HepG2 (cell line): ENCODE data around the gene SECISBP2L. TPM values are rescaled to one million over a fixed set of nuclear protein-coding genes. Genes with fewer than 3 reads are reported as not detected.

Source experiments
- AKNA ChIP-seq: sonication (generic); formaldehyde crosslinking; IDR thresholded peaks from 2 replicates; pipeline ENCODE4 v1.4.0; 2020; ENCODE audit warnings: missing genetic modification reagents, borderline replicate concordance
- ATF6 ChIP-seq: sonication (generic); formaldehyde crosslinking; conservative IDR thresholded peaks from 2 replicates; pipeline ENCODE4 v1.4.0; 2020; ENCODE audit warnings: missing genetic modification reagents
- CEBPB ChIP-seq: IDR thresholded peaks from 2 replicates; pipeline ENCODE4 v1.6.1; 2011; ENCODE audit warnings: low read depth, low read length, improper control_type of control experiment, borderline replicate concordance
- HMGXB4 ChIP-seq, 2 experiments: sonication (generic) in 1 of 2; formaldehyde crosslinking in 1 of 2; IDR thresholded peaks; 2 replicates each; pipeline versions ENCODE4 v1.4.0 to v1.6.1; 2018 to 2020; ENCODE audit warnings: missing genetic modification reagents in 2 of 2, borderline replicate concordance in 1 of 2, low read depth in 1 of 2, mild to moderate bottlenecking in 1 of 2, missing biosample characterization in 1 of 2
- ISL2 ChIP-seq: sonication (generic); formaldehyde crosslinking; IDR thresholded peaks from 2 replicates; pipeline ENCODE4 v1.5.0; 2020; ENCODE audit warnings: missing genetic modification reagents
- JARID2 ChIP-seq: sonication (generic); formaldehyde crosslinking; IDR thresholded peaks from 2 replicates; pipeline ENCODE4 v1.8.1; 2023; ENCODE audit warnings: missing genetic modification reagents, inconsistent platforms; ENCODE audit not compliant: insufficient replicate concordance
- KLF9 ChIP-seq: IDR thresholded peaks from 2 replicates; pipeline ENCODE4 v1.6.1; 2016; ENCODE audit warnings: low read depth
- PLSCR1 ChIP-seq: sonication (generic); formaldehyde crosslinking; IDR thresholded peaks from 2 replicates; pipeline ENCODE4 v1.5.0; 2020; ENCODE audit warnings: missing genetic modification reagents, mild to moderate bottlenecking, borderline replicate concordance
- THAP8 ChIP-seq: sonication (generic); formaldehyde crosslinking; IDR thresholded peaks from 2 replicates; pipeline ENCODE4 v1.5.1; 2020; ENCODE audit warnings: missing genetic modification reagents, mild to moderate bottlenecking, borderline replicate concordance
- ZBTB1 ChIP-seq: sonication (generic); formaldehyde crosslinking; IDR thresholded peaks from 2 replicates; pipeline ENCODE4 v1.4.0; 2020; ENCODE audit warnings: missing genetic modification reagents, borderline replicate concordance
- ZNF264 ChIP-seq: sonication (generic); formaldehyde crosslinking; IDR thresholded peaks from 2 replicates; pipeline ENCODE4 v1.4.0; 2020; ENCODE audit warnings: missing genetic modification reagents
- ZSCAN21 ChIP-seq: sonication (generic); formaldehyde crosslinking; IDR thresholded peaks from 2 replicates; pipeline ENCODE4 v1.8.0; 2022; ENCODE audit warnings: mild to moderate bottlenecking, missing genetic modification reagents, moderate library complexity, borderline replicate concordance
- polyA plus RNA-seq, 8 experiments: library from polyadenylated mRNA; depleted of rRNA in 3 of 8; stranded (reverse) in 7 of 8; unstranded in 1 of 8; fragments of >200 nt; fragmentation: Illumina TruSeq in 4 of 8; extraction: Trizol in 4 of 8; gene quantifications; 2 replicates each; pipeline versions ENCODE4 v1.2.1 to v1.2.3, GENCODE V29; 2011 to 2016; ENCODE audit warnings: low read depth in 4 of 8, missing spikeins in 1 of 8, mixed read lengths in 1 of 8; ENCODE audit not compliant: insufficient read depth in 1 of 8
- total RNA-seq, 5 experiments: library from RNA; depleted of rRNA; stranded (reverse); fragments of >200 nt; fragmentation: Illumina TruSeq; extraction: Trizol; gene quantifications; 2 replicates each; pipeline ENCODE4 v1.2.3, GENCODE V29; 2016; ENCODE audit warnings: low read depth in 1 of 5

The SECISBP2L gene
- total and polyA plus RNA-seq, 2 of the 13 experiments (the other 11 are each of a cell fraction or from before 2014, with no cell fraction given) = 13.9 to 15.6 TPM

- TF ChIP-seq HMGXB4 (CRISPR knock-in tag; IDR thresholded peaks at IDR 0.05; ENCODE audit: borderline replicate concordance in 1 of 2, low read depth in 1 of 2) (peak; percentile 97 to 98), ZSCAN21 (CRISPR knock-in tag) (no peak), ISL2 (CRISPR knock-in tag) (peak; percentile 74), ZNF264 (CRISPR knock-in tag) (no peak), KLF9 (peak; percentile 72; the same call in 1 of the 2 replicates), AKNA (no peak; the same call in 1 of the 2 replicates), CEBPB (no peak), ZBTB1 (CRISPR knock-in tag) (no peak), THAP8 (CRISPR knock-in tag) (no peak), PLSCR1 (CRISPR knock-in tag) (no peak), ATF6 (no peak), JARID2 (CRISPR knock-in tag) (peak; percentile 83)
These were observed at the start of gene SECISBP2L (continued) for GRCh38 chr15:49046220-49047102.
